A549 (cell line): Measurements from ENCODE around the gene ZSWIM7. TPM values are rescaled to one million over a fixed set of nuclear protein-coding genes. Genes with fewer than 3 reads are reported as not detected.

ENCODE experiments used
- ATAC-seq, 2 experiments: fragments of 200-7000 bp in 1 of 2; fragments of >200 bp in 1 of 2; cut with Nextera tagmentation in 1 of 2; cut with Tn5 transposase in 1 of 2; 3 replicates each; pipeline versions ENCODE4 v1.8.0 to v1.9.1; 2018 to 2020; ENCODE audit warnings: mild to moderate bottlenecking in 1 of 2, moderate library complexity in 1 of 2
- CTCF ChIA-PET: fragments of 300-600 bp; sonication (Branson Sonifier 250); formaldehyde crosslinking; extraction: SDS; loops from one replicate; lab custom pipeline; 2021; ENCODE audit warnings: antibody characterized with exemption, inconsistent platforms; lab: Yijun Ruan, JAX
- POLR2A ChIA-PET: fragments of 350-600 bp; formaldehyde crosslinking; extraction: SDS; loops from one replicate; lab custom pipeline; 2021; ENCODE audit warnings: antibody characterized with exemption, inconsistent platforms; lab: Yijun Ruan, JAX
- DNase-seq, 2 experiments: peaks; one replicate each; pipeline versions ENCODE4 v3.0.0 to v3.0.0-alpha.2; 2011 to 2016; ENCODE audit warnings: low read depth in 1 of 2, low spot score in 1 of 2
- FAIRE-seq: peaks from 2 replicates; lab custom pipeline; 2011; peaks lifted over from hg19 to GRCh38; lab: Jason Lieb, UNC
- H3K27ac ChIP-seq, 2 experiments: fragments of >200 bp; sonication (Bioruptor Twin); formaldehyde crosslinking; 3 replicates each; pipeline ENCODE4 v1.5.1; 2016 to 2017
- H3K4me1 ChIP-seq: fragments of >200 bp; sonication (Bioruptor Twin); formaldehyde crosslinking; 3 replicates; pipeline ENCODE4 v1.6.1; 2016
- H3K4me2 ChIP-seq: fragments of >200 bp; sonication (Bioruptor Twin); formaldehyde crosslinking; 3 replicates; pipeline ENCODE4 v1.6.1; 2016
- H3K4me3 ChIP-seq: fragments of >200 bp; sonication (Bioruptor Twin); formaldehyde crosslinking; 3 replicates; pipeline ENCODE4 v1.5.1; 2016
- H3K9me3 ChIP-seq: fragments of >200 bp; sonication (Bioruptor Twin); formaldehyde crosslinking; 3 replicates; pipeline ENCODE4 v1.6.1; 2016
- CEBPB ChIP-seq, 2 experiments: fragments of >200 bp in 1 of 2; sonication (Bioruptor Twin) in 1 of 2; formaldehyde crosslinking in 1 of 2; IDR thresholded peaks; 2 replicates each; pipeline ENCODE4 v1.6.1; 2012 to 2016
- CHD2 ChIP-seq: fragments of 150-350 bp; IDR thresholded peaks from 2 replicates; pipeline ENCODE4 v1.6.1; 2014; ENCODE audit warnings: low read length; ENCODE audit not compliant: partially characterized antibody
- CTCF ChIP-seq: fragments of >200 bp; sonication (Bioruptor Twin); formaldehyde crosslinking; IDR thresholded peaks from 3 replicates; pipeline ENCODE4 v1.5.1; 2016
- EHMT2 ChIP-seq: fragments of 200-600 bp; sonication (generic); IDR thresholded peaks from 2 replicates; pipeline ENCODE4 v1.6.1; 2016; ENCODE audit warnings: antibody characterized with exemption, low read depth, mild to moderate bottlenecking, moderate library complexity
- ELK1 ChIP-seq: fragments of 150-350 bp; IDR thresholded peaks from 2 replicates; pipeline ENCODE4 v1.6.1; 2014; ENCODE audit warnings: low read depth, mild to moderate bottlenecking, low read length
- ESRRA ChIP-seq: fragments of 150-350 bp; IDR thresholded peaks from 2 replicates; pipeline ENCODE4 v1.6.1; 2014; ENCODE audit warnings: mild to moderate bottlenecking, low read length, borderline replicate concordance
- FOSL2 ChIP-seq, 2 experiments: fragments of 450-650 bp in 1 of 2; fragments of >200 bp in 1 of 2; sonication (Bioruptor Twin) in 1 of 2; formaldehyde crosslinking; IDR thresholded peaks; 2 replicates each; pipeline versions ENCODE4 v1.5.0 to v1.6.1; 2016 to 2020; ENCODE audit warnings: mild to moderate bottlenecking in 1 of 2, moderate library complexity in 1 of 2
- GATA3 ChIP-seq: IDR thresholded peaks from 2 replicates; pipeline ENCODE4 v1.6.1; 2012; ENCODE audit warnings: borderline replicate concordance
- HMGXB4 ChIP-seq: fragments of 250-450 bp; sonication (Bioruptor Pico); IDR thresholded peaks from 2 replicates; pipeline ENCODE4 v1.5.0; 2021; ENCODE audit warnings: mild to moderate bottlenecking, moderate library complexity, borderline replicate concordance
- HOXA7 ChIP-seq: fragments of 250-450 bp; sonication (Bioruptor Pico); IDR thresholded peaks from 2 replicates; pipeline ENCODE4 v1.5.0; 2020; ENCODE audit warnings: mild to moderate bottlenecking, moderate library complexity
- JUN ChIP-seq, 2 experiments: fragments of >200 bp; sonication (Bioruptor Twin); formaldehyde crosslinking; IDR thresholded peaks; 2 replicates in 1 of 2; 3 replicates in 1 of 2; pipeline ENCODE4 v1.6.1; 2016 to 2017
- KDM5A ChIP-seq: fragments of 200-600 bp; sonication (generic); IDR thresholded peaks from 2 replicates; pipeline ENCODE4 v1.6.1; 2016; ENCODE audit warnings: antibody characterized with exemption, mild to moderate bottlenecking
- MAFK ChIP-seq: fragments of 450-650 bp; IDR thresholded peaks from 2 replicates; pipeline ENCODE4 v1.6.1; 2014; ENCODE audit not compliant: partially characterized antibody
- MAX ChIP-seq: IDR thresholded peaks from 2 replicates; pipeline ENCODE4 v1.6.1; 2012
- MYC ChIP-seq: IDR thresholded peaks from 2 replicates; pipeline ENCODE4 v1.6.1; 2012; ENCODE audit warnings: mild to moderate bottlenecking, inconsistent platforms, low read length, improper control_type of control experiment, borderline replicate concordance
- NR3C1 ChIP-seq: fragments of >200 bp; sonication (Bioruptor Twin); formaldehyde crosslinking; IDR thresholded peaks from 3 replicates; pipeline ENCODE4 v1.6.1; 2017
- PBX3 ChIP-seq: IDR thresholded peaks from 2 replicates; pipeline ENCODE4 v1.6.1; 2012
- PHF8 ChIP-seq: fragments of 200-600 bp; sonication (generic); IDR thresholded peaks from 2 replicates; pipeline ENCODE4 v1.6.1; 2016; ENCODE audit warnings: low read depth, mild to moderate bottlenecking, antibody characterized with exemption, moderate library complexity, borderline replicate concordance
- RARB ChIP-seq: fragments of 250-450 bp; sonication (Bioruptor Pico); IDR thresholded peaks from 2 replicates; pipeline ENCODE4 v1.8.0; 2021; ENCODE audit warnings: mild to moderate bottlenecking, moderate library complexity
- REST ChIP-seq: fragments of 200-600 bp; sonication (generic); IDR thresholded peaks from 2 replicates; pipeline ENCODE4 v1.6.1; 2016; ENCODE audit warnings: antibody characterized with exemption, mild to moderate bottlenecking, moderate library complexity
- RNF2 ChIP-seq: fragments of 200-600 bp; sonication (generic); IDR thresholded peaks from 2 replicates; pipeline ENCODE4 v1.6.1; 2016; ENCODE audit warnings: low read depth, mild to moderate bottlenecking, antibody characterized with exemption, moderate library complexity, borderline replicate concordance
- SMC3 ChIP-seq: fragments of >200 bp; sonication (Bioruptor Twin); formaldehyde crosslinking; IDR thresholded peaks from 3 replicates; pipeline ENCODE4 v1.6.1; 2018; ENCODE audit warnings: inconsistent platforms
- SREBF2 ChIP-seq: fragments of 450-650 bp; IDR thresholded peaks from 2 replicates; pipeline ENCODE4 v1.6.1; 2014; ENCODE audit warnings: mild to moderate bottlenecking, moderate library complexity
- TFCP2L1 ChIP-seq: fragments of 250-450 bp; sonication (Bioruptor Pico); IDR thresholded peaks from 2 replicates; pipeline ENCODE4 v1.5.0; 2021; ENCODE audit warnings: mild to moderate bottlenecking
- ZC3H11A ChIP-seq: fragments of 450-650 bp; IDR thresholded peaks from 2 replicates; pipeline ENCODE4 v1.6.1; 2014; ENCODE audit warnings: antibody characterized with exemption, mild to moderate bottlenecking
- WGBS: methylation state at CpG from one replicate; pipeline ENCODE4 v1.1.6; 2017; ENCODE audit errors: missing lambda C conversion rate; 5-methylcytosine and 5-hydroxymethylcytosine counted together
- polyA plus RNA-seq, 4 experiments: library from polyadenylated mRNA; depleted of rRNA in 3 of 4; stranded (reverse); fragments of >200 nt; fragmentation: RNase III in 1 of 4; extraction: RNeasy Plus Mini Kit Qiagen cat#74134 plus additional on column Dnase treatment in 1 of 4; gene quantifications; 2 replicates in 3 of 4; 3 replicates in 1 of 4; pipeline ENCODE4 v1.2.3, GENCODE V29; 2011 to 2017

The ZSWIM7 gene
- polyA plus RNA-seq, 2 of the 4 experiments (the other 2 are of a cell fraction): 60.0 to 65.5 TPM

GRCh38 chr17:15930426-15930825 is 69.1 kb downstream of the ZSWIM7 start:
- no peak for FAIRE-seq
- Histone ChIP-seq H3K9me3 (no peaks in the 10 kb centered on the region), H3K4me2 (no peak overlapping the region), H3K4me3 (no peak overlapping the region), H3K27ac (peak overlapping the region in 1 of 2 experiments; percentile 4; a peak in 1 of 6 replicates), H3K4me1 (no peaks in the 10 kb centered on the region)
- CTCF ChIA-PET: interaction anchor here (0.5 to 4.7 kb wide), 6 partner anchors 10 to 103 kb away, joined by 3 to 35 read pairs (median 4); partner anchors contain the start of genes ADORA2B and ZSWIM7
- no peak for DNase-seq
- POLR2A ChIA-PET: no interaction called here
- ATAC-seq: no peak; a peak in 1 of 6 replicates
- WGBS: 74% methylated on average over 6 of the region's 6 CpGs
- TF ChIP-seq SMC3: no peak
- no peak for TF ChIP-seq ELK1
- TF ChIP-seq KDM5A: no peak
- no peak for TF ChIP-seq HMGXB4 (CRISPR knock-in tag)
- no peak for TF ChIP-seq CTCF
- TF ChIP-seq PHF8: no peak
- TF ChIP-seq GATA3: no peak
- TF ChIP-seq MAFK: no peak
- no peak for TF ChIP-seq CEBPB (IDR thresholded peaks at IDR 0.05)
- no peak for TF ChIP-seq ZC3H11A
- no peak for TF ChIP-seq CHD2
- TF ChIP-seq JUN (IDR thresholded peaks at IDR 0.05): no peak
- no peak for TF ChIP-seq RARB (CRISPR knock-in tag)
- no peak for TF ChIP-seq EHMT2
- TF ChIP-seq ESRRA: no peak

GRCh38 chr17:15929941-15930340 is 69.6 kb downstream of the ZSWIM7 start:
- WGBS: 50% methylated on average over 4 of the region's 4 CpGs
- H3K9me3 ChIP-seq: no peaks in the 10 kb centered on the region
- ChIA-PET POLR2A (no interaction called here), CTCF (interaction anchor here (0.5 to 4.7 kb wide), 4 partner anchors 14 to 102 kb away, joined by 3 to 35 read pairs (median 4); partner anchors contain the start of genes ADORA2B and ZSWIM7)
- H3K4me2 ChIP-seq: no peak overlapping the region
- ATAC-seq (no peak), FAIRE-seq (no peak), DNase-seq (no peak)
- no peak overlapping the region for H3K27ac ChIP-seq
- H3K4me1 ChIP-seq: no peaks in the 10 kb centered on the region
- no peak overlapping the region for H3K4me3 ChIP-seq
- TF ChIP-seq MYC (no peak), SREBF2 (no peak), HOXA7 (CRISPR knock-in tag) (no peak), PBX3 (no peak), RNF2 (no peak), TFCP2L1 (CRISPR knock-in tag) (no peak), MAX (no peak), REST (no peak), ELK1 (no peak), FOSL2 (IDR thresholded peaks at IDR 0.05) (no peak), FOSL2 (CRISPR knock-in tag; IDR thresholded peaks at IDR 0.05) (no peak), NR3C1 (no peak), CEBPB (IDR thresholded peaks at IDR 0.05) (no peak)
